A549 (cell line): ENCODE results near the gene P2RY8. TPM values are rescaled to one million over a fixed set of nuclear protein-coding genes. Genes with fewer than 3 reads are reported as not detected.
A peak's percentile ranks its signal among the peaks of the same experiment; 100 is the strongest.

ENCODE experiments used
- ATAC-seq, 2 experiments: fragments of 200-7000 bp in 1 of 2; fragments of >200 bp in 1 of 2; cut with Nextera tagmentation in 1 of 2; cut with Tn5 transposase in 1 of 2; 3 replicates each; pipeline versions ENCODE4 v1.8.0 to v1.9.1; 2018 to 2020; ENCODE audit warnings: mild to moderate bottlenecking in 1 of 2, moderate library complexity in 1 of 2
- CTCF ChIA-PET: fragments of 300-600 bp; sonication (Branson Sonifier 250); formaldehyde crosslinking; extraction: SDS; loops from one replicate; lab custom pipeline; 2021; ENCODE audit warnings: antibody characterized with exemption, inconsistent platforms; lab: Yijun Ruan, JAX
- POLR2A ChIA-PET: fragments of 350-600 bp; formaldehyde crosslinking; extraction: SDS; loops from one replicate; lab custom pipeline; 2021; ENCODE audit warnings: antibody characterized with exemption, inconsistent platforms; lab: Yijun Ruan, JAX
- DNase-seq, 2 experiments: peaks; one replicate each; pipeline versions ENCODE4 v3.0.0 to v3.0.0-alpha.2; 2011 to 2016; ENCODE audit warnings: low read depth in 1 of 2, low spot score in 1 of 2
- FAIRE-seq: peaks from 2 replicates; lab custom pipeline; 2011; peaks lifted over from hg19 to GRCh38; lab: Jason Lieb, UNC
- H3K27ac ChIP-seq, 2 experiments: fragments of >200 bp; sonication (Bioruptor Twin); formaldehyde crosslinking; 3 replicates each; pipeline ENCODE4 v1.5.1; 2016 to 2017
- H3K4me1 ChIP-seq: fragments of >200 bp; sonication (Bioruptor Twin); formaldehyde crosslinking; 3 replicates; pipeline ENCODE4 v1.6.1; 2016
- H3K4me2 ChIP-seq: fragments of >200 bp; sonication (Bioruptor Twin); formaldehyde crosslinking; 3 replicates; pipeline ENCODE4 v1.6.1; 2016
- H3K4me3 ChIP-seq: fragments of >200 bp; sonication (Bioruptor Twin); formaldehyde crosslinking; 3 replicates; pipeline ENCODE4 v1.5.1; 2016
- H3K9me3 ChIP-seq: fragments of >200 bp; sonication (Bioruptor Twin); formaldehyde crosslinking; 3 replicates; pipeline ENCODE4 v1.6.1; 2016
- BCL3 ChIP-seq: fragments of >200 bp; sonication (Bioruptor Twin); formaldehyde crosslinking; IDR thresholded peaks from 3 replicates; pipeline ENCODE4 v1.6.1; 2016
- BHLHE40 ChIP-seq: IDR thresholded peaks from 2 replicates; pipeline ENCODE4 v1.6.1; 2012; ENCODE audit warnings: low read depth, low read length, inconsistent platforms
- CBX2 ChIP-seq: fragments of 200-600 bp; sonication (generic); IDR thresholded peaks from 2 replicates; pipeline ENCODE4 v1.6.1; 2016; ENCODE audit warnings: low read depth, mild to moderate bottlenecking, borderline replicate concordance
- CHD2 ChIP-seq: fragments of 150-350 bp; IDR thresholded peaks from 2 replicates; pipeline ENCODE4 v1.6.1; 2014; ENCODE audit warnings: low read length; ENCODE audit not compliant: partially characterized antibody
- CTCF ChIP-seq: fragments of >200 bp; sonication (Bioruptor Twin); formaldehyde crosslinking; IDR thresholded peaks from 3 replicates; pipeline ENCODE4 v1.5.1; 2016
- EHF ChIP-seq: fragments of 250-450 bp; sonication (Bioruptor Pico); IDR thresholded peaks from 2 replicates; pipeline ENCODE4 v1.5.0; 2020; ENCODE audit warnings: mild to moderate bottlenecking
- EHMT2 ChIP-seq: fragments of 200-600 bp; sonication (generic); IDR thresholded peaks from 2 replicates; pipeline ENCODE4 v1.6.1; 2016; ENCODE audit warnings: antibody characterized with exemption, low read depth, mild to moderate bottlenecking, moderate library complexity
- FOSB ChIP-seq: fragments of 250-450 bp; sonication (Bioruptor Pico); IDR thresholded peaks from 2 replicates; pipeline ENCODE4 v1.5.0; 2020; ENCODE audit warnings: mild to moderate bottlenecking, moderate library complexity
- HOXA7 ChIP-seq: fragments of 250-450 bp; sonication (Bioruptor Pico); IDR thresholded peaks from 2 replicates; pipeline ENCODE4 v1.5.0; 2020; ENCODE audit warnings: mild to moderate bottlenecking, moderate library complexity
- HOXB13 ChIP-seq: fragments of 250-450 bp; sonication (Bioruptor Pico); IDR thresholded peaks from 2 replicates; pipeline ENCODE4 v1.5.0; 2020; ENCODE audit warnings: low read depth, mild to moderate bottlenecking, moderate library complexity
- KDM1A ChIP-seq: fragments of 200-600 bp; sonication (generic); IDR thresholded peaks from 2 replicates; pipeline ENCODE4 v1.6.1; 2016; ENCODE audit warnings: low read depth, mild to moderate bottlenecking
- MAFK ChIP-seq: fragments of 450-650 bp; IDR thresholded peaks from 2 replicates; pipeline ENCODE4 v1.6.1; 2014; ENCODE audit not compliant: partially characterized antibody
- MYC ChIP-seq: IDR thresholded peaks from 2 replicates; pipeline ENCODE4 v1.6.1; 2012; ENCODE audit warnings: mild to moderate bottlenecking, inconsistent platforms, low read length, improper control_type of control experiment, borderline replicate concordance
- NPAS2 ChIP-seq: fragments of 250-450 bp; sonication (Bioruptor Pico); IDR thresholded peaks from 2 replicates; pipeline ENCODE4 v1.8.0; 2022; ENCODE audit warnings: mild to moderate bottlenecking, moderate library complexity, borderline replicate concordance
- PHF8 ChIP-seq: fragments of 200-600 bp; sonication (generic); IDR thresholded peaks from 2 replicates; pipeline ENCODE4 v1.6.1; 2016; ENCODE audit warnings: low read depth, mild to moderate bottlenecking, antibody characterized with exemption, moderate library complexity, borderline replicate concordance
- POLR2AphosphoS2 ChIP-seq: conservative IDR thresholded peaks from 2 replicates; pipeline ENCODE4 v1.6.1; 2012; ENCODE audit warnings: low read length, improper control_type of control experiment, inconsistent platforms
- RAD21 ChIP-seq, 2 experiments: fragments of >200 bp in 1 of 2; sonication (Bioruptor Twin) in 1 of 2; formaldehyde crosslinking in 1 of 2; IDR thresholded peaks in 1 of 2; conservative IDR thresholded peaks in 1 of 2; 2 replicates in 1 of 2; 3 replicates in 1 of 2; pipeline ENCODE4 v1.6.1; 2012 to 2018; ENCODE audit warnings: inconsistent platforms in 1 of 2
- RARB ChIP-seq: fragments of 250-450 bp; sonication (Bioruptor Pico); IDR thresholded peaks from 2 replicates; pipeline ENCODE4 v1.8.0; 2021; ENCODE audit warnings: mild to moderate bottlenecking, moderate library complexity
- REST ChIP-seq: fragments of 200-600 bp; sonication (generic); IDR thresholded peaks from 2 replicates; pipeline ENCODE4 v1.6.1; 2016; ENCODE audit warnings: antibody characterized with exemption, mild to moderate bottlenecking, moderate library complexity
- RFX5 ChIP-seq: fragments of 450-650 bp; IDR thresholded peaks from 2 replicates; pipeline ENCODE4 v1.7.1; 2014; ENCODE audit warnings: antibody characterized with exemption, mild to moderate bottlenecking, moderate library complexity
- SMC3 ChIP-seq: fragments of >200 bp; sonication (Bioruptor Twin); formaldehyde crosslinking; IDR thresholded peaks from 3 replicates; pipeline ENCODE4 v1.6.1; 2018; ENCODE audit warnings: inconsistent platforms
- SREBF2 ChIP-seq: fragments of 450-650 bp; IDR thresholded peaks from 2 replicates; pipeline ENCODE4 v1.6.1; 2014; ENCODE audit warnings: mild to moderate bottlenecking, moderate library complexity
- ZC3H11A ChIP-seq: fragments of 450-650 bp; IDR thresholded peaks from 2 replicates; pipeline ENCODE4 v1.6.1; 2014; ENCODE audit warnings: antibody characterized with exemption, mild to moderate bottlenecking
- ZSCAN20 ChIP-seq: fragments of 250-450 bp; sonication (Bioruptor Pico); IDR thresholded peaks from 2 replicates; pipeline ENCODE4 v1.8.0; 2022; ENCODE audit warnings: mild to moderate bottlenecking, moderate library complexity
- WGBS: methylation state at CpG from one replicate; pipeline ENCODE4 v1.1.6; 2017; ENCODE audit errors: missing lambda C conversion rate; 5-methylcytosine and 5-hydroxymethylcytosine counted together
- polyA plus RNA-seq, 4 experiments: library from polyadenylated mRNA; depleted of rRNA in 3 of 4; stranded (reverse); fragments of >200 nt; fragmentation: RNase III in 1 of 4; extraction: RNeasy Plus Mini Kit Qiagen cat#74134 plus additional on column Dnase treatment in 1 of 4; gene quantifications; 2 replicates in 3 of 4; 3 replicates in 1 of 4; pipeline ENCODE4 v1.2.3, GENCODE V29; 2011 to 2017
- TF ChIP-seq, protein P1 (sequence below): fragments of 150-350 bp; IDR thresholded peaks from 2 replicates; pipeline ENCODE4 v1.6.1; 2014; ENCODE audit warnings: low read depth, mild to moderate bottlenecking, low read length
- TF ChIP-seq, protein P2 (sequence below): IDR thresholded peaks from 2 replicates; pipeline ENCODE4 v1.6.1; 2012
- TF ChIP-seq, protein P3 (sequence below): IDR thresholded peaks from 2 replicates; pipeline ENCODE4 v1.6.1; 2012
- TF ChIP-seq, protein P4 (sequence below): fragments of 250-450 bp; sonication (Bioruptor Pico); IDR thresholded peaks from 2 replicates; pipeline ENCODE4 v1.5.0; 2020; ENCODE audit warnings: low read depth, mild to moderate bottlenecking, moderate library complexity

Gene P2RY8
- polyA plus RNA-seq, 2 of the 4 experiments (the other 2 are of a cell fraction): not detected

GRCh38 chrX:1453951-1454785, 82.8 kb downstream of the P2RY8 start:
- Histone ChIP-seq H3K4me3 (peak overlapping the region; percentile 81), H3K9me3 (peaks cover 4% of the 10 kb centered on the region; the same call in 2 of the 3 replicates), H3K27ac (peak overlapping the region; percentile 62 to 84; a peak in 5 of 6 replicates), H3K4me2 (peak overlapping the region; percentile 77), H3K4me1 (peaks cover 13% of the 10 kb centered on the region; the same call in 2 of the 3 replicates)
- POLR2A ChIA-PET: no interaction called here
- peak; percentile 54 to 78 for ATAC-seq
- whole genome bisulfite sequencing: 12% methylated on average over 17 of the region's 45 CpGs
- no peak for FAIRE-seq
- DNase-seq: peak; percentile 83 to 89
- CTCF ChIA-PET: no interaction called here
- no peak for TF ChIP-seq REST
- TF ChIP-seq HOXB13: no peak
- no peak for TF ChIP-seq MAFK
- no peak for TF ChIP-seq RARB (CRISPR knock-in tag)
- TF ChIP-seq EHMT2: no peak
- TF ChIP-seq CTCF: peak; percentile 96
- no peak for TF ChIP-seq RFX5
- no peak for TF ChIP-seq CHD2
- no peak for TF ChIP-seq EHF (CRISPR knock-in tag)
- TF ChIP-seq NPAS2: no peak
- TF ChIP-seq, protein P1, sequence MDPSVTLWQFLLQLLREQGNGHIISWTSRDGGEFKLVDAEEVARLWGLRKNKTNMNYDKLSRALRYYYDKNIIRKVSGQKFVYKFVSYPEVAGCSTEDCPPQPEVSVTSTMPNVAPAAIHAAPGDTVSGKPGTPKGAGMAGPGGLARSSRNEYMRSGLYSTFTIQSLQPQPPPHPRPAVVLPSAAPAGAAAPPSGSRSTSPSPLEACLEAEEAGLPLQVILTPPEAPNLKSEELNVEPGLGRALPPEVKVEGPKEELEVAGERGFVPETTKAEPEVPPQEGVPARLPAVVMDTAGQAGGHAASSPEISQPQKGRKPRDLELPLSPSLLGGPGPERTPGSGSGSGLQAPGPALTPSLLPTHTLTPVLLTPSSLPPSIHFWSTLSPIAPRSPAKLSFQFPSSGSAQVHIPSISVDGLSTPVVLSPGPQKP: no peak
- no peak for TF ChIP-seq POLR2AphosphoS2
- TF ChIP-seq, protein P2, sequence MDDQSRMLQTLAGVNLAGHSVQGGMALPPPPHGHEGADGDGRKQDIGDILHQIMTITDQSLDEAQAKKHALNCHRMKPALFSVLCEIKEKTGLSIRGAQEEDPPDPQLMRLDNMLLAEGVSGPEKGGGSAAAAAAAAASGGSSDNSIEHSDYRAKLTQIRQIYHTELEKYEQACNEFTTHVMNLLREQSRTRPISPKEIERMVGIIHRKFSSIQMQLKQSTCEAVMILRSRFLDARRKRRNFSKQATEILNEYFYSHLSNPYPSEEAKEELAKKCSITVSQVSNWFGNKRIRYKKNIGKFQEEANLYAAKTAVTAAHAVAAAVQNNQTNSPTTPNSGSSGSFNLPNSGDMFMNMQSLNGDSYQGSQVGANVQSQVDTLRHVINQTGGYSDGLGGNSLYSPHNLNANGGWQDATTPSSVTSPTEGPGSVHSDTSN: no peak
- no peak for TF ChIP-seq ZC3H11A
- no peak for TF ChIP-seq BHLHE40
- peak; percentile 91 to 98 for TF ChIP-seq RAD21 (conservative IDR thresholded peaks at IDR 0.05 in 1 of 2, IDR thresholded peaks at IDR 0.05 in 1 of 2)
- TF ChIP-seq, protein P3, sequence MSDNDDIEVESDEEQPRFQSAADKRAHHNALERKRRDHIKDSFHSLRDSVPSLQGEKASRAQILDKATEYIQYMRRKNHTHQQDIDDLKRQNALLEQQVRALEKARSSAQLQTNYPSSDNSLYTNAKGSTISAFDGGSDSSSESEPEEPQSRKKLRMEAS: 0 out of 2 replicates have a peak, but pooled peaks have one; percentile 19
- TF ChIP-seq KDM1A: no peak
- no peak for TF ChIP-seq CBX2
- no peak for TF ChIP-seq ZSCAN20 (CRISPR knock-in tag)
- TF ChIP-seq BCL3: no peak
- TF ChIP-seq SMC3: peak; percentile 93
- TF ChIP-seq, protein P4, sequence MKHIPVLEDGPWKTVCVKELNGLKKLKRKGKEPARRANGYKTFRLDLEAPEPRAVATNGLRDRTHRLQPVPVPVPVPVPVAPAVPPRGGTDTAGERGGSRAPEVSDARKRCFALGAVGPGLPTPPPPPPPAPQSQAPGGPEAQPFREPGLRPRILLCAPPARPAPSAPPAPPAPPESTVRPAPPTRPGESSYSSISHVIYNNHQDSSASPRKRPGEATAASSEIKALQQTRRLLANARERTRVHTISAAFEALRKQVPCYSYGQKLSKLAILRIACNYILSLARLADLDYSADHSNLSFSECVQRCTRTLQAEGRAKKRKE: no peak
- no peak for TF ChIP-seq SREBF2
- no peak for TF ChIP-seq HOXA7 (CRISPR knock-in tag)
- no peak for TF ChIP-seq PHF8
- TF ChIP-seq MYC: no peak; the same call in 1 of the 2 replicates
- no peak for TF ChIP-seq FOSB (CRISPR knock-in tag)
